PC-3 (cell line): ENCODE results near the gene TAX1BP3.

ENCODE experiments used
- CTCF ChIP-seq: fragments of 300-600 bp; sonication (generic); conservative IDR thresholded peaks from 2 replicates; pipeline ENCODE4 v1.5.1; 2017; ENCODE audit warnings: antibody characterized with exemption, low read depth, mild to moderate bottlenecking, low read length
- EZH2 ChIP-seq: fragments of 300-600 bp; sonication (generic); IDR thresholded peaks from one replicate; pipeline ENCODE4 v1.6.1; 2017; ENCODE audit warnings: antibody characterized with exemption, mild to moderate bottlenecking, low read length; ENCODE audit not compliant: unreplicated experiment
- EZH2phosphoT487 ChIP-seq: fragments of 300-600 bp; sonication (generic); IDR thresholded peaks from 2 replicates; pipeline ENCODE4 v1.6.1; 2018; ENCODE audit warnings: mild to moderate bottlenecking, antibody characterized with exemption, low read length, borderline replicate concordance

GRCh38 chr17:3621146-3621720, 47.1 kb downstream of the TAX1BP3 start:
- TF ChIP-seq CTCF (no peak), EZH2 (no peak), EZH2phosphoT487 (no peak)
